LNCaP clone FGC (cell line): ENCODE measurements around the gene UGGT2.

ENCODE experiments used
- DNase-seq: peaks from one replicate; pipeline ENCODE4 v3.0.0-alpha.2; 2011; ENCODE audit warnings: low read depth
- H3K4me3 ChIP-seq: 2 replicates; pipeline ENCODE4 v1.5.1; 2011; ENCODE audit warnings: mild to moderate bottlenecking, low read depth, low read length, control low read depth
- CTCF ChIP-seq: IDR thresholded peaks from 2 replicates; pipeline ENCODE4 v1.5.1; 2012; ENCODE audit warnings: mild to moderate bottlenecking; ENCODE audit not compliant: control insufficient read depth, insufficient read depth; ENCODE audit errors: extremely low read depth

UGGT2 gene

DNA sequence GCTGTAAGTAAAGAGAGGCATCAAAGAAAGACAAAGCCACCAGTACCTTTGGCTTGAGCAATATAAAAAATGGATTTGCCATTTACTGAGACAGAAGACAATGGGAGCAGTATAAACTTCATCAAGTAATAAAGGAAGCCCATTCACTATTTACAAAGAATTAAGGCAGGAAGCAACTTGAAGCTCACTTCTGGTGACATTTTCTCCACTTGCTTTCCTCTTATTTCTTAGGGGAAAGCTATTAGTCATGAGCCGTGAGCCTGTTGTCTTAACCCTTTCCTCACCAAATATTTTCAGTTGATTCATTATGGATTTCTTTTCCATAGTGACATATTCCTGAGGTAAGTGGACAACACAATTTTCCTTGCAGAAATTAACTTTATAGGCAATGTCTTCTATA lies 219.5 kb downstream of the UGGT2 start:
- no peak overlapping the region for H3K4me3 ChIP-seq
- no peak for TF ChIP-seq CTCF
- DNase-seq, result no peak

DNA sequence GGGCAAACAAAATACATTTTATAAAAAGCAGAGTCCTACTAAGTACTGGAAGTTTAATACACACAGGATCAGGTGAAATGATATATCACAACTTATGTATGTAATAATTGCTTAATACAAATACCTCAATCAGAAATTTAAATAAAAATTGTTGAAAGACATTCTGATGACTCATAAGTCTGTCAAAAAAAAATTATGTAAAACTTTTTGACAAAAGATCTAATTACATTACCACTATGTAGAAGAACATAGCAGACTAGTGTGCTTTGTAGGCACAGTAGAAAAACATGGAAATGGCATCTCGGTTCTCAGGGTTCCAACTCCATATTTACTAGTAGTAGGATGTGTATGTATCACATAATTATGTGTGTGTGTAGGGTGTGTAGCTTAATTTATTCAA lies 220.1 kb downstream of the UGGT2 start:
- H3K4me3 ChIP-seq, result no peak overlapping the region
- no peak for TF ChIP-seq CTCF

GRCh38 chr13:95822303-95822702 lies 230.9 kb downstream of the UGGT2 start:
- no peak for DNase-seq
- H3K4me3 ChIP-seq, result no peak overlapping the region
- TF ChIP-seq CTCF, result no peak

More for the DNA sequence above, 220.1 kb downstream of the UGGT2 start:
- DNase-seq, result no peak

DNA sequence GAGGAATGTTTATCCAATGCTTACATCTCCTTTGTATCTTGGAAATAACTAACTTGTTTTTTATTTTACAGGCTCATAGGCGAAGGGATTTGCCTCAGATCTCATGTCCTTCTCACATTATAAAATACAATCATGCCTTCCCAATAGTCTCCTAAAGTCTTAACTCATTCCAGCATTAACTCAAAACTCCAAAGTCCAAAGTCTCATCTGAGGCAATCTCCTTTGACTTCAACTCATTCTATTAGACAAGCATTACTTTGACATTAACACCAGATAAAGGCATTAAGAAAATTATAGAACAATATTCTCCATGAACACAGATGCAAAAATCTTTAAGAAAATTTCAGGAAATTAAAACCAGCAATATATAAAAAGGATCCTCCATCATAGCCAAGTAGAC lies 238.7 kb downstream of the UGGT2 start:
- no peak overlapping the region for H3K4me3 ChIP-seq
- DNase-seq, result no peak
- TF ChIP-seq CTCF, result no peak

DNA sequence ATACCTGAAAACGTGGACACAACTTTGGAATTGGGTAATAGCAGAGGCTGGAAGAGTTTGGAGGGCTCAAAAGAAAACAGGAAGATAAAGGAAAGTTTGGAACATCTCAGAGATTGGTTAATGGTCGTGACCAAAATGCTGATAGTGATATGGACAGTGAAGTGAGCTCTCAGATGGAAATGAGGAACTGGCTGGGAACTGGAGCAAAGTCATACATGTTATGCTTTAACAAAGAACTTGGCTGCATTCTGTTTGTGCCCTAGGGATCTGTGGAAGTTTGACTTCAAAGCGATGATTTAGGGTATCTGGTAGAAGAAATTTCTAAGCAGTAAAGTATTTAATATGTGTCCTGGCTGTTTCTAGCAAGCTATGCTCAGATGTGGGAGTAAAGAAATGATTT lies 240.1 kb downstream of the UGGT2 start:
- DNase-seq, result no peak
- H3K4me3 ChIP-seq, result no peak overlapping the region
- TF ChIP-seq CTCF, result no peak

DNA sequence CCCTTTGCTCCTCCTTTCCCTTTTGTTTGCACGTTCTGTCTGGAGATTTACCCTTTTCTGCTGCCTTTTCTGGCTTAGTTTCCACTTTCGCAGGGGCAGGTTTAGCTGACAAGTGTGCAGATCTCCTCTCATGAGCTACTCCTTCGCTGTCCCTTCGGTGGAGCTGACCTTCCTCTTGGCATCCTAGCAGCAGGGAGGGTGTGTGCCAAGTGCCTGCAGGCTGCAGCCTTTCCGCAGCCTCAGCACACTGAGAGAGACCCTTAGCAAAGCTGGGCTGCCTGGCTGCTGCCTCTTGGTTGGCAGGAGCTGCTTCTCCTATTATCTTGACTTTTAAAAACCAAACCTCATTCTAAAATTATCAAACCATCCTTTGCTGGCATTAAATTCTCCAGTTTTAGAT lies 243.8 kb downstream of the UGGT2 start:
- no peak for TF ChIP-seq CTCF
- DNase-seq, result no peak
- no peak overlapping the region for H3K4me3 ChIP-seq

DNA sequence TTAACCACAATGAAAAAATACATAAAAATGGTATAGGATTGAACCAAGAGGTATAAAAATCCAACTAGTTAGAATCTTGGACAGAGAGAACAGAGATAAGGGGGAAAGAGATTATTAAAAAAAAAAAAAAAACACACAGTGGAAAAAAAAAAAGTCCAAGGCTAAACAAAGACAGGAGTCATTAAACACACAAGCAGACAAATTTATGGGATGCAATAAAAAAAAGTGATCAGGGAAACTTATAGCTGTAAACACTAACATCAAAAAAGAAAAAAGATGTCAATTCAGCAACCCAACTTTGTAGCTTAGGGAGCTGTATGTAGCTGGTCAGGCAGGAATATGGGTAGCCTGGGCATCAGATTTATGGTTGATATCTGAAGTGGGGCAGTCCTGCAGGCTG lies 247.3 kb downstream of the UGGT2 start:
- no peak for TF ChIP-seq CTCF
- no peak overlapping the region for H3K4me3 ChIP-seq
- DNase-seq, result no peak
